Colon (tissue), 2 donors: Measurements from ENCODE around the gene DCDC2C.

Source experiments
- FAIRE-seq: peaks from 2 replicates; lab custom pipeline; 2012; peaks lifted over from hg19 to GRCh38; lab: Jason Lieb, UNC
- donor health status: control.
- donor health status: control.

Gene DCDC2C

DNA sequence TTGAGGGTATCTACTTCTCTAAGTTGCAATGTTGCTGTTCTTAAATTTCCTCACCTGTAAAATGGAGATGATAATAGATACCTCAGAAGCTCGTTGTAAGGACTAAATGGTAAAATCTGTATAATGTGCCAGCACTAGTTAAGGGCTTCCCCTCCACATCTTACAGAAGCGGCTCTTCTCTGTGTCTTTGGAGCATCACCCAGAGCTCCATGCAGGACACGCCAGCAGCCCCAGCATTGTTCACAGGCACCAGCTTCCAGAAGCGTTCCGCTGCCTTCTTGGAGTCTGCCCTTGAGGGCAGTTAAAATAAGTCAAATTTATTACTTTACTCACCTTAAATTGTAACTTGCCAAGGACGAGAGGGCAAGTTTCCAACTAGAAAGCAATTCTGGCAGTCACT lies 5.8 kb downstream of the DCDC2C start:
- FAIRE-seq, result no peak

GRCh38 chr2:3712424-3712823 lies 9.0 kb downstream of the DCDC2C start:
- no peak for FAIRE-seq

GRCh38 chr2:3712831-3713503 lies 9.6 kb downstream of the DCDC2C start:
- no peak for FAIRE-seq

GRCh38 chr2:3718679-3719078 lies 15.3 kb downstream of the DCDC2C start:
- no peak for FAIRE-seq

DNA sequence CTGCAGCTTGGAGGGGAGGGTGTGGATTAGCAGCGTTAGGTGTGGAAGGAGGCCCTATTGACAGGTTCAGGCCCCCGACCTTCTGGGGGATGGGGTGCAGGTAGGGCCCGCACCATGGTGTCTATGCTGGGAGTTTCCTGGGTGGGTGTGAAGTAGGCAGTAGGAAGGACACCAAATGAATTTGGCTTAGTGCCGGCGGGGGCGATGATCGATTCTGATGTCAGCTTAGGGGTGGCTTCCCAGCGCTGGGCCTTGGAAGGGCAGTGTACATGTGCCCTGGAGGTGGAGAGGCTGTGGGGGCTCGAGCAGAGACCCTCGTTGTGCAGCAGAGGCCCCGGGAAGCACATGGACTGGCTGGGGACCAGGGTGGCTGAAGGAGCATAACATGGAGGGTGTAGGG lies 21.6 kb downstream of the DCDC2C start:
- FAIRE-seq, result no peak

DNA sequence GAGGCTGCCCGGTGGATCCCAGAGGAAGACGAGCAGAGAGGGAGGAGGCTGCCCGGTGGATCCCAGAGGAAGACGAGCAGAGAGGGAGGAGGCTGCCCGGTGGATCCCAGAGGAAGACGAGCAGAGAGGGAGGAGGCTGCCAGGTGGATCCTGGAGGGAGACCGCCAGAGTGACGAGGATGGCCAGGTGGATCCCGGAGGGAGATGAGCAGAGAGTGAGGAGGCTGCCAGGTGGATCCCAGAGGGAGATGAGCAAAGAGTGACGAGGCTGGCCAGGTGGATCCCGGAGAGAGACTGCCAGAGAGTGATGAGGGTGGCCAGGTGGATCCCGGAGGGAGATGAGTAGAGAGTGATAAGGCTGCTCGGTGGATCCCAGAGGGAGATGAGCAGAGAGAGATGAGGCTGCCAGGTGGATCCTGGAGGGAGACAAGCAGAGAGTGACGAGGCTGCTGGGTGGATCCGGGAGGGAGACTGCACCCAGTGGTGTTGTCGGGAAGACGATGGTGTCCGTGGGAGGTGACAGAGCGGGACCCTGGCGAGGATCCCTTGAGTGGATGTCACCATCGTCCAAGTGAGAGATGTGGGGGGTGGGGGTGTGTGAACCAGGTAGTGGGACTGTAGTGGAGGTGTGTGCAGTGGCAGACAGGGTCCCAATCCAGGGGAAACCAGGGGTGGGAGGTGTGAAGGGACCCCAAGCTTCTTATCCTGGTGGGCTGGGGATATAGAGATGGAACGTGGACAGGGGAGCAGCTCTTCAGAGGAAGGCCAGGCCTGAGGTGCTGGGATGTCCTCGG lies 22.3 kb downstream of the DCDC2C start:
- no peak for FAIRE-seq

- FAIRE-seq, result no peak
These were observed 23.1 kb downstream of the DCDC2C start for GRCh38 chr2:3726511-3726910.

- FAIRE-seq, result no peak
These were observed 24.1 kb downstream of the DCDC2C start for GRCh38 chr2:3727397-3728045.

DNA sequence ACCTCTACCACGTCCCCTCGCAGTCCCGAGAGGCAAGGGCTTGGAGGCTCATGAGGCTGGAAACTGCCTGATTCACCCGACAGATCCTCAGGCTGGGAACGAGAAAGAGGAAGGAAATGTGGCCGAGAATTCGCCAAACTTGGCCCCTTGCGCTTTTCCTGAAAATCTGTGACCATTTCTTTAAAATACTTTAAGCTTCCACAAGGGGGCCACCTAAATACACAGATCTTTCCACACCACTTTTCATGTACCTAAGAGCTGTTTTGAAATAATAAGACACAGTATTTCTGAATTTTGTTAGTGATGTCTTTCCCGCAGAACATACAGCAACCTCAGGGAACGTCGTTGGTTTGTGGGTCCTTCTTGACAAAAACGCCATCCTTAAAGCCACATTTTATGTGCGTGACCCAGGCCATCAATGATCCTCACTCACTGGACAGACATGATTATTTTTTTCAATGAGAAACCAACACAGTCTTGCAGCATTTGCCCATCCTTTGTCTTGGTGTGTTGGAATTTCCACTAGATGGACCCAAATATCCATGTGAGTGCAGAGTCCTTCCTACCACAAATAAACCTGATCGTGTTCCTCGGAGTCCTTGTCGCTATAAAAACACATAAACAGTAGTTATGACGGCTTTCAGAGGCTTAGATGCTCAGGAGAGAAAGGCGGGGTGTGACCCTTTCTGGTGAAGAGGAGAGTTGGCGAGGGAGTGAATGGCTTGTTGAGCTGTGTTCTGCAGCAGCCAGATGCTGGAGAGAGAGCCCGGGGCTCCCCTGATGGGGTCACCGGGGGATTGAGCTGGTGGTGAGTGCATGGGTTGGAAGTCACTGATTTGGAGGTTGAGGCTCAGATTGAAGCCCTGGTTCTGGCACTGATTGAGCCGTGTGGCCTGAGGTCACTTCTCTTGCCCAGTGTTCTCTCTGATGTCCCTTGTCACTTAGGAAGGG lies 25.0 kb downstream of the DCDC2C start:
- FAIRE-seq, result no peak

DNA sequence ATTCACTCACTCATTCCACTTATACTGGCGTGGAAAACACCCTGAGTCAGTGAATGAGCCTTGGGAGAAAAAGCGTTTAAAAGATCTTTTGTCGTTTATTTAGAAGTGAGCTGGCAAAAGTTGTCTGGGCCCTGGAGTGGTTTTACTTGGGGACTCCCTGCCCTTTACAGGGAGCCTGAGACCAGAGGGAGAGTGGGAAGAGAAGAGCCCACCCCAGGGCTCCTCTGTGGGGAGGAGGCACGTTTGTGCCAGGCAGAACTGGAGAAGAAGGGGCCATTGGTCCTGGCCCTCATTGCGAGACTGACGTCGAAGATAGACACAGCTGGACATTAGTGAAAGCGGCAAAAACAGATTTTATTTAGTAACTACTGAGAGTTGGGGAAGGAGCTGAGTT lies 25.7 kb downstream of the DCDC2C start:
- FAIRE-seq, result no peak

DNA sequence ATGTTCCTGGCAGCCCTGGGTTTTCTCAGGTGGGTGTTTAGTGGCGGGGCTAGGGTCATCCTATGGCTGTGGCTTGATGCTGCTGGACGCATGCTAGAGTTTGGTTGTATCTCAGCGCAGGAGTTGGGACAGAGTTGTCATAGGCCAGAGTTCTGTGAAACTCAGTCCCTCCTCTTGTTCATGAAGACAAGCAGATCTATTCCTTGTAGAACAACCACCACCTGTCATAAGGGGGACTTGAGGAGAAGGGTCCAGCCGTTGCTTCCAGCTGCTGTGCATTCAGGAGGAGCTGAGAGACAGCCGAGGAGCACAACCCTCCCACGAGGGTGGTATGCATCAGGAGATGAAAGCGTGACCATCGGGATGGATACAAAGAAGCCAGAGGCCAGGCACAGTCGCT lies 26.4 kb downstream of the DCDC2C start:
- FAIRE-seq, result no peak

GRCh38 chr2:3730646-3731045 lies 27.3 kb downstream of the DCDC2C start:
- no peak for FAIRE-seq

- no peak for FAIRE-seq
These were observed 28.5 kb downstream of the DCDC2C start for GRCh38 chr2:3731829-3732228.

DNA sequence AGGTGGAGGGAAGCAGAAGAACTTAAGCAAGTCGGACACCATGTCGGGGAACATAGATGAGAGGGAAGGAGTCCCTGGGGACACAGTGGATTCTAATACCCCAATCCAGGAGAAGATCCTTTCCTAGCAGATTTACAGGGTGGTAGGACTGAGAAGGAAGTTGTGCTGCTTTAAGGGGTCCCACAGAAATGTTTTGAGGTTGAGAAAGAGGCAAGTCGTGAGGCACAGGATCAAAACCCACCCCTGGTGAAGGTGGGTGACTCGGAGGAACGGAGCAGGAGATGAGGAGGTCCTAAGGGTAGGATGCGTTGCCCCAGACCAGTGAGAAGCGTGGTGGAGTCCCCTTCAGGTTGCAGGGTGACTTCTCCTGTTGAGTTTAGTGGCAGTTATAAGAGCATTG lies 32.7 kb downstream of the DCDC2C start:
- FAIRE-seq, result no peak

- no peak for FAIRE-seq
These were observed 33.8 kb downstream of the DCDC2C start for GRCh38 chr2:3737128-3737527.

DNA sequence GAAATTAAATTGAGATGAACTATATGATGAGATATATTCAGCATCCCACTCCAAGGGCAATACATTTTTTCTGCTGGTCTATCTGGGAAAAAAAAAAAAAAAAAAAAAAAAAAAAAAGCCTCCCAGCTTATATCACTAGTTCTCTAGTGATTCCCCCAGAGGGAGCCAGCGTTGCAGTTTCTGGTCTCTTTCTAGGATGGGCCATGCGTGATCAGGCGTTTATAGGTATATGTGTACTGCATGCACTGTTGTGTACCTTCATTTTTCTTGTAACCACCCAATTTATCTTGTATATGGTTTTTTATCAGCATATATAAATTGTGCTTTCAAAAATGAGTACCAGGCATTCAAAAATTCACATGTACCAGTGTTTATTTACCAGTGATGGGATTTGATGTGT lies 35.1 kb downstream of the DCDC2C start:
- FAIRE-seq, result no peak

DNA sequence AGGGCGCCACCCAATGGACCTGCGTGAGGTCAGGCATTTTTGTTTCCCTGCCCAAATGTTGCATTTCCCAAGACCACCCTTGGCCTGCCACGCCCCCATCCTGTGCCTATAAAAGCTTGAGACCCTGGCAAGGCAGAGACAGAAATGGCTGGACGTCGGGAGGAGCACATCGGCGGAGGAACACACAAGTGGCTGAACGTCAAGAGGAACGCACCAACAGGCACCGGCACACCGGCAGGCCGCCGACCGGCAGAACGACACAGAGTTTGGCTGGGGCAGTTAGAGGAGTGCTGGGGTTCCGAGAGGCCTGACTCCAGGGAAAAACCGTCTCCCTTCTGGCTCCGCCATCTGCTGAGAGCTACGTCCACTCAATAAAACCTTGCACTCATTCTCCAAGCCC lies 35.9 kb downstream of the DCDC2C start:
- FAIRE-seq, result no peak

GRCh38 chr2:3741396-3741795 lies 38.0 kb downstream of the DCDC2C start:
- FAIRE-seq, result no peak

- no peak for FAIRE-seq
These were observed 38.7 kb downstream of the DCDC2C start for GRCh38 chr2:3741867-3742602.

- no peak for FAIRE-seq
These were observed 39.6 kb downstream of the DCDC2C start for GRCh38 chr2:3742743-3743508.
